GM12872 (cell line): ENCODE measurements around the gene SMARCC2.

ENCODE experiments used
- CTCF ChIP-seq: IDR thresholded peaks from 3 replicates; pipeline ENCODE4 v1.5.1; 2011; ENCODE audit warnings: low read depth, mild to moderate bottlenecking, low read length, moderate library complexity; ENCODE audit not compliant: insufficient read depth

The SMARCC2 gene

GRCh38 chr12:56128670-56129205 lies 60.5 kb downstream of the SMARCC2 start:
- TF ChIP-seq CTCF = no peak

DNA sequence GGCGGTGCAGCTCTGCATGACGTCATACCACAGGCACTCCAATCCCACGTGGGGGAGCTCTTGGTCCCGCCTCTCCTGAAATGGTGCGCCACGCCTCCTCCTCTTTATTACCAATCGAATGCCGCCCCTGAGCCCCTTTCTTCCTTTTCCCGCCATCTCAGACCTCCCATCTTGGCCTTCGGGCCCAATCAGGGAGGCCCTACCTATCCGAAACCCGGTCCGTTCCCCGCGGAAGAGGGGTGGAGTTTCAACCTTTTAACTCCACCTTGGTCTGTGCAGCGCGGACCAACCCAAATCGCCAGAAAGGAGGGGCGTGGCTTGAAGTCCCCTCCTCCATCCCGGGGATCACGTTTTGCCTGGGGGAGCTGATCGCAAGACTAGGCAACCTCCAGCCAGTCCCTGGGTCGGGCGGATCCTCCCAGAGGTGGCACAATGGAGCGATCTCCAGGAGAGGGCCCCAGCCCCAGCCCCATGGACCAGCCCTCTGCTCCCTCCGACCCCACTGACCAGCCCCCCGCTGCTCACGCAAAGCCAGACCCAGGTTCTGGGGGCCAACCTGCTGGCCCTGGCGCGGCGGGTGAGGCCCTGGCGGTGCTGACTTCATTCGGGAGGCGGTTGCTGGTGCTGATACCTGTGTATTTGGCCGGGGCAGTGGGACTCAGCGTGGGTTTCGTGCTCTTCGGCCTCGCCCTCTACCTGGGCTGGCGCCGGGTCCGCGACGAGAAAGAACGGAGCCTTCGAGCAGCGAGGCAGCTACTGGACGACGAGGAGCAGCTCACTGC lies 61.2 kb downstream of the SMARCC2 start, which contains the start of gene ESYT1:
Gene ESYT1 (plus strand): TSS at position 380 of the 782 bp plus-strand sequence. CDS start 53 bp downstream, at position 433.
- TF ChIP-seq CTCF = no peak

- no peak for TF ChIP-seq CTCF
These were observed 61.8 kb downstream of the SMARCC2 start for GRCh38 chr12:56127485-56127887.

DNA sequence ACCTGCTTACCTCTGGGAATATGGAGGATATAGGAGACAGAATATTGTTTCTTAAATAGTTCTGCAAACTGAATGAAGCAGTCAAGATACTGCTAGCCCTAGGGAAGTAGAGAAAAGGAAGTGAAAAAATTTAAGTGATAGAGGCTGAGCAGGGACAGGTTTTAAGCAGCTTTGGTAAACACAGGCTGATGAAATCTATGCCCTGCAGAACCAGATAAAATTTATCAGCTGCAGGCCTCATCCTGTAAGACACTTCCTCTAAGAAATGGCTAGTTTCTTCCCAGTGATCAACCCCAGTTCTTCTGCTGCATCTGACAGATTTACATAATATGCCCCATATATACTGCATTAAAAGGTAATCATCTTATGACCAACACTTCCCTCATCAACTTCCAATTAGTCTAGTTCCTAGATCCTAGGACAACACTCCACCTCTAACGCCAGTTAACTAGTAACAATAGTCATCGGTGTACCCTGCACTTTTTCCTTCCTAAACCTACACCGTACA lies 62.5 kb downstream of the SMARCC2 start:
- no peak for TF ChIP-seq CTCF

- TF ChIP-seq CTCF = no peak
These were observed 65.2 kb downstream of the SMARCC2 start for GRCh38 chr12:56124133-56124532.

DNA sequence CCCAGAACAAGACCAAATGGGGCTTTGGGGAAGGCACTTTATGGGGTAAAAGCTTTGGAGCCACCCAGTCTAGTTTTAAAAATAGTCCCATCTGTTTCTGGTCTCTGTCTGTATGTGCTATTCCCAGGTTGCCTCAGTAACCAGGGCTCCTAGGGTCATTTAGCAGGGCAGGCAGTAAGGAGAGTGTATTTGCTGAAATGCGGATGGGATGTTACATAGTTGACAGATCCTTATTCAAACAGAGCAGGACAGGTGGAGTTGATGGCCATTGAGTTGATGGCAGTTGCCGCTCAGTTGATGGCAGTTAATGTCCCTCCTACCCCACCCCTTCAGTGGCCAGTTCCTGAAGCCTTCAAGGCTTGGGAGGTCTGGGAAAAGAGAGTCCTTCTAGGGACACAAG lies 66.6 kb downstream of the SMARCC2 start:
- TF ChIP-seq CTCF = no peak

GRCh38 chr12:56121204-56121870 lies 67.9 kb downstream of the SMARCC2 start:
- no peak for TF ChIP-seq CTCF
